ENCODE measurements around the gene SDHAF3. TPM values are rescaled to one million over a fixed set of nuclear protein-coding genes. Genes with fewer than 3 reads are reported as not detected.

The SDHAF3 gene
- total and polyA plus RNA-seq, 2 donors (not counting 3 experiments of a cell fraction or from before 2014, with no cell fraction given) = 1.7 to 5.2 TPM

GRCh38 chr7:97130417-97131139, 13.1 kb downstream of the SDHAF3 start:
- FAIRE-seq (no peak), DNase-seq (ENCODE audit: low read depth, low spot score) (no peak)
- H3K27ac ChIP-seq (ENCODE audit: insufficient read depth, low read depth, low read length) = no peak overlapping the region
- no peak overlapping the region for H2AFZ ChIP-seq (ENCODE audit: low read depth, low read length)
- no peak overlapping the region for H3K4me2 ChIP-seq (ENCODE audit: insufficient read depth, low read length)
- ChIA-PET CTCF (interaction anchor here (0.9 to 1.7 kb wide), 4 partner anchors 12 to 714 kb away, joined by 3 to 7 read pairs (median 3); no protein-coding TSS in a partner anchor), POLR2A (no interaction called here)
- no peaks in the 10 kb centered on the region for H3K79me2 ChIP-seq (ENCODE audit: control insufficient read depth, insufficient read depth, low read length)
- TF ChIP-seq POLR2AphosphoS5 (IDR thresholded peaks at IDR 0.05; ENCODE audit: insufficient read depth, low read depth, low read length) (no peak), POLR2A (IDR thresholded peaks at IDR 0.05; ENCODE audit: low read depth, low read length) (no peak), MYC (IDR thresholded peaks at IDR 0.05; ENCODE audit: low read depth, low read length) (no peak), FOS (IDR thresholded peaks at IDR 0.05; ENCODE audit: borderline replicate concordance, insufficient read depth, low read length) (no peak)
- H4K20me1 ChIP-seq (replicated peaks; ENCODE audit: control insufficient read depth, extremely low read depth, insufficient read depth, low read length) = no peaks in the 10 kb centered on the region
- no peak overlapping the region for H3K4me3 ChIP-seq (replicated peaks in 1 of 3; ENCODE audit: insufficient read depth in 1 of 3, low read depth in 1 of 3, low read length in 3 of 3)
- no peak overlapping the region for H3K9ac ChIP-seq (replicated peaks; ENCODE audit: extremely low read depth, insufficient read depth, low read length)
- no peaks in the 10 kb centered on the region for H3K4me1 ChIP-seq (ENCODE audit: control insufficient read depth, extremely low read depth, insufficient read depth, low read length)
- no TSS peak for BruUV-seq (replicated peaks)
- no peaks in the 10 kb centered on the region for H3K36me3 ChIP-seq (ENCODE audit: control insufficient read depth in 2 of 2, extremely low read depth in 1 of 2, insufficient read depth in 2 of 2, low read length in 2 of 2)
- intact Hi-C loops (cut with micrococcal nuclease) = no loop called here
- dilution Hi-C loops (cut with MboI; ENCODE audit: extremely low pct_ligation_motif_present, low sequenced_read_pairs) = no loop called here
- H3K27me3 ChIP-seq (ENCODE audit: control insufficient read depth in 2 of 2, insufficient read depth in 2 of 2, low read length in 2 of 2) = no peaks in the 10 kb centered on the region
- H3K9me1 ChIP-seq (replicated peaks; ENCODE audit: control insufficient read depth, extremely low read depth, insufficient read depth, low read length) = no peaks in the 10 kb centered on the region
- H3K9me3 ChIP-seq (replicated peaks; ENCODE audit: control insufficient read depth, insufficient read depth, low read length) = no peaks in the 10 kb centered on the region

GRCh38 chr7:97133159-97133558, 15.7 kb downstream of the SDHAF3 start:
- no peaks in the 10 kb centered on the region for H3K4me1 ChIP-seq (ENCODE audit: control insufficient read depth, extremely low read depth, insufficient read depth, low read length)
- no TSS peak for BruUV-seq (replicated peaks)
- POLR2A ChIA-PET = no interaction called here

More at GRCh38 chr7:97133159-97133558, 15.7 kb downstream of the SDHAF3 start:
- H3K4me2 ChIP-seq (ENCODE audit: insufficient read depth, low read length) = no peak overlapping the region
- FAIRE-seq (no peak), DNase-seq (ENCODE audit: low read depth, low spot score) (no peak)
- no peak overlapping the region for H3K27ac ChIP-seq (ENCODE audit: insufficient read depth, low read depth, low read length)
- no peak for TF ChIP-seq GATA2 (IDR thresholded peaks at IDR 0.05; ENCODE audit: insufficient read depth, insufficient read length, low read depth, low read length)
- TF ChIP-seq POLR2A (IDR thresholded peaks at IDR 0.05; ENCODE audit: low read depth, low read length) = no peak
- TF ChIP-seq EZH2 (IDR thresholded peaks at IDR 0.05; ENCODE audit: borderline replicate concordance, low read depth, low read length, severe bottlenecking) = no peak
- no peak for TF ChIP-seq FOS (IDR thresholded peaks at IDR 0.05; ENCODE audit: borderline replicate concordance, insufficient read depth, low read length)
- TF ChIP-seq CTCF (IDR thresholded peaks at IDR 0.05; ENCODE audit: extremely low read depth in 1 of 2, insufficient read depth in 1 of 2, low read depth in 1 of 2, low read length in 2 of 2) = no peak
- no peak for TF ChIP-seq POLR2AphosphoS5 (IDR thresholded peaks at IDR 0.05; ENCODE audit: insufficient read depth, low read depth, low read length)
- no peak for TF ChIP-seq JUN (IDR thresholded peaks at IDR 0.05; ENCODE audit: borderline replicate concordance, insufficient read depth, insufficient read length, low read depth)
- no peak for TF ChIP-seq MYC (IDR thresholded peaks at IDR 0.05; ENCODE audit: low read depth, low read length)
- no peak for TF ChIP-seq MAX (IDR thresholded peaks at IDR 0.05; ENCODE audit: insufficient read depth, insufficient read length)
- no peaks in the 10 kb centered on the region for H3K9me3 ChIP-seq (replicated peaks; ENCODE audit: control insufficient read depth, insufficient read depth, low read length)
- H3K36me3 ChIP-seq (ENCODE audit: control insufficient read depth in 2 of 2, extremely low read depth in 1 of 2, insufficient read depth in 2 of 2, low read length in 2 of 2) = no peaks in the 10 kb centered on the region
- dilution Hi-C loops (cut with MboI; ENCODE audit: extremely low pct_ligation_motif_present, low sequenced_read_pairs) = no loop called here
- H3K79me2 ChIP-seq (ENCODE audit: control insufficient read depth, insufficient read depth, low read length) = no peaks in the 10 kb centered on the region
- H3K27me3 ChIP-seq (ENCODE audit: control insufficient read depth in 2 of 2, insufficient read depth in 2 of 2, low read length in 2 of 2) = no peaks in the 10 kb centered on the region
- no peak overlapping the region for H3K9ac ChIP-seq (replicated peaks; ENCODE audit: extremely low read depth, insufficient read depth, low read length)
- H2AFZ ChIP-seq (ENCODE audit: low read depth, low read length) = no peak overlapping the region
- H4K20me1 ChIP-seq (replicated peaks; ENCODE audit: control insufficient read depth, extremely low read depth, insufficient read depth, low read length) = no peaks in the 10 kb centered on the region
- CTCF ChIA-PET = interaction anchor here (0.8 to 1.5 kb wide), 5 partner anchors 10 to 713 kb away, joined by 3 to 7 read pairs (median 4); no protein-coding TSS in a partner anchor
- intact Hi-C loops (cut with micrococcal nuclease) = no loop called here
- H3K9me1 ChIP-seq (replicated peaks; ENCODE audit: control insufficient read depth, extremely low read depth, insufficient read depth, low read length) = no peaks in the 10 kb centered on the region
- no peak overlapping the region for H3K4me3 ChIP-seq (replicated peaks in 1 of 3; ENCODE audit: insufficient read depth in 1 of 3, low read depth in 1 of 3, low read length in 3 of 3)

Measured in endothelial cell of umbilical vein (primary cell).